A549 (cell line): ENCODE results near the gene GLIS1. TPM values are rescaled to one million over a fixed set of nuclear protein-coding genes. Genes with fewer than 3 reads are reported as not detected.

Source experiments
- ATAC-seq, 2 experiments: fragments of 200-7000 bp in 1 of 2; fragments of >200 bp in 1 of 2; cut with Nextera tagmentation in 1 of 2; cut with Tn5 transposase in 1 of 2; 3 replicates each; pipeline versions ENCODE4 v1.8.0 to v1.9.1; 2018 to 2020; ENCODE audit warnings: mild to moderate bottlenecking in 1 of 2, moderate library complexity in 1 of 2
- CTCF ChIA-PET: fragments of 300-600 bp; sonication (Branson Sonifier 250); formaldehyde crosslinking; extraction: SDS; loops from one replicate; lab custom pipeline; 2021; ENCODE audit warnings: antibody characterized with exemption, inconsistent platforms; lab: Yijun Ruan, JAX
- POLR2A ChIA-PET: fragments of 350-600 bp; formaldehyde crosslinking; extraction: SDS; loops from one replicate; lab custom pipeline; 2021; ENCODE audit warnings: antibody characterized with exemption, inconsistent platforms; lab: Yijun Ruan, JAX
- DNase-seq, 2 experiments: peaks; one replicate each; pipeline versions ENCODE4 v3.0.0 to v3.0.0-alpha.2; 2011 to 2016; ENCODE audit warnings: low read depth in 1 of 2, low spot score in 1 of 2
- FAIRE-seq: peaks from 2 replicates; lab custom pipeline; 2011; peaks lifted over from hg19 to GRCh38; lab: Jason Lieb, UNC
- H3K27ac ChIP-seq, 2 experiments: fragments of >200 bp; sonication (Bioruptor Twin); formaldehyde crosslinking; 3 replicates each; pipeline ENCODE4 v1.5.1; 2016 to 2017
- H3K4me1 ChIP-seq: fragments of >200 bp; sonication (Bioruptor Twin); formaldehyde crosslinking; 3 replicates; pipeline ENCODE4 v1.6.1; 2016
- H3K4me2 ChIP-seq: fragments of >200 bp; sonication (Bioruptor Twin); formaldehyde crosslinking; 3 replicates; pipeline ENCODE4 v1.6.1; 2016
- H3K4me3 ChIP-seq: fragments of >200 bp; sonication (Bioruptor Twin); formaldehyde crosslinking; 3 replicates; pipeline ENCODE4 v1.5.1; 2016
- H3K9me3 ChIP-seq: fragments of >200 bp; sonication (Bioruptor Twin); formaldehyde crosslinking; 3 replicates; pipeline ENCODE4 v1.6.1; 2016
- ATOH8 ChIP-seq: fragments of 250-450 bp; sonication (Bioruptor Pico); IDR thresholded peaks from 2 replicates; pipeline ENCODE4 v1.5.0; 2020; ENCODE audit warnings: low read depth, mild to moderate bottlenecking, moderate library complexity
- CEBPB ChIP-seq, 2 experiments: fragments of >200 bp in 1 of 2; sonication (Bioruptor Twin) in 1 of 2; formaldehyde crosslinking in 1 of 2; IDR thresholded peaks; 2 replicates each; pipeline ENCODE4 v1.6.1; 2012 to 2016
- CHD4 ChIP-seq: fragments of 200-600 bp; sonication (generic); IDR thresholded peaks from 2 replicates; pipeline ENCODE4 v1.6.1; 2016; ENCODE audit warnings: antibody characterized with exemption, mild to moderate bottlenecking, borderline replicate concordance
- CTCF ChIP-seq: fragments of >200 bp; sonication (Bioruptor Twin); formaldehyde crosslinking; IDR thresholded peaks from 3 replicates; pipeline ENCODE4 v1.5.1; 2016
- ELK1 ChIP-seq: fragments of 150-350 bp; IDR thresholded peaks from 2 replicates; pipeline ENCODE4 v1.6.1; 2014; ENCODE audit warnings: low read depth, mild to moderate bottlenecking, low read length
- FOSB ChIP-seq: fragments of 250-450 bp; sonication (Bioruptor Pico); IDR thresholded peaks from 2 replicates; pipeline ENCODE4 v1.5.0; 2020; ENCODE audit warnings: mild to moderate bottlenecking, moderate library complexity
- FOSL2 ChIP-seq, 2 experiments: fragments of 450-650 bp in 1 of 2; fragments of >200 bp in 1 of 2; sonication (Bioruptor Twin) in 1 of 2; formaldehyde crosslinking; IDR thresholded peaks; 2 replicates each; pipeline versions ENCODE4 v1.5.0 to v1.6.1; 2016 to 2020; ENCODE audit warnings: mild to moderate bottlenecking in 1 of 2, moderate library complexity in 1 of 2
- HES2 ChIP-seq: fragments of >200 bp; sonication (Bioruptor Twin); formaldehyde crosslinking; IDR thresholded peaks from 2 replicates; pipeline ENCODE4 v1.6.1; 2016
- HEYL ChIP-seq: fragments of 250-450 bp; sonication (Bioruptor Pico); IDR thresholded peaks from 2 replicates; pipeline ENCODE4 v1.8.0; 2021; ENCODE audit warnings: mild to moderate bottlenecking, moderate library complexity
- HOXB13 ChIP-seq: fragments of 250-450 bp; sonication (Bioruptor Pico); IDR thresholded peaks from 2 replicates; pipeline ENCODE4 v1.5.0; 2020; ENCODE audit warnings: low read depth, mild to moderate bottlenecking, moderate library complexity
- JUN ChIP-seq, 2 experiments: fragments of >200 bp; sonication (Bioruptor Twin); formaldehyde crosslinking; IDR thresholded peaks; 2 replicates in 1 of 2; 3 replicates in 1 of 2; pipeline ENCODE4 v1.6.1; 2016 to 2017
- JUNB ChIP-seq: fragments of >200 bp; sonication (Bioruptor Twin); formaldehyde crosslinking; IDR thresholded peaks from 2 replicates; pipeline ENCODE4 v1.6.1; 2016
- KDM5A ChIP-seq: fragments of 200-600 bp; sonication (generic); IDR thresholded peaks from 2 replicates; pipeline ENCODE4 v1.6.1; 2016; ENCODE audit warnings: antibody characterized with exemption, mild to moderate bottlenecking
- MAFK ChIP-seq: fragments of 450-650 bp; IDR thresholded peaks from 2 replicates; pipeline ENCODE4 v1.6.1; 2014; ENCODE audit not compliant: partially characterized antibody
- MAZ ChIP-seq: fragments of 150-350 bp; IDR thresholded peaks from 2 replicates; pipeline ENCODE4 v1.6.1; 2014; ENCODE audit warnings: antibody characterized with exemption, low read depth, low read length, borderline replicate concordance
- NPAS2 ChIP-seq: fragments of 250-450 bp; sonication (Bioruptor Pico); IDR thresholded peaks from 2 replicates; pipeline ENCODE4 v1.8.0; 2022; ENCODE audit warnings: mild to moderate bottlenecking, moderate library complexity, borderline replicate concordance
- NR3C1 ChIP-seq: fragments of >200 bp; sonication (Bioruptor Twin); formaldehyde crosslinking; IDR thresholded peaks from 3 replicates; pipeline ENCODE4 v1.6.1; 2017
- PBX3 ChIP-seq: IDR thresholded peaks from 2 replicates; pipeline ENCODE4 v1.6.1; 2012
- PHF8 ChIP-seq: fragments of 200-600 bp; sonication (generic); IDR thresholded peaks from 2 replicates; pipeline ENCODE4 v1.6.1; 2016; ENCODE audit warnings: low read depth, mild to moderate bottlenecking, antibody characterized with exemption, moderate library complexity, borderline replicate concordance
- POLR2A ChIP-seq: IDR thresholded peaks from 2 replicates; pipeline ENCODE4 v1.6.1; 2012; ENCODE audit warnings: mild to moderate bottlenecking, low read length
- SMC3 ChIP-seq: fragments of >200 bp; sonication (Bioruptor Twin); formaldehyde crosslinking; IDR thresholded peaks from 3 replicates; pipeline ENCODE4 v1.6.1; 2018; ENCODE audit warnings: inconsistent platforms
- ZC3H11A ChIP-seq: fragments of 450-650 bp; IDR thresholded peaks from 2 replicates; pipeline ENCODE4 v1.6.1; 2014; ENCODE audit warnings: antibody characterized with exemption, mild to moderate bottlenecking
- ZNF302 ChIP-seq: fragments of 250-450 bp; sonication (Bioruptor Pico); IDR thresholded peaks from 2 replicates; pipeline ENCODE4 v1.9.0; 2021; ENCODE audit warnings: inconsistent platforms, mild to moderate bottlenecking, moderate library complexity
- WGBS: methylation state at CpG from one replicate; pipeline ENCODE4 v1.1.6; 2017; ENCODE audit errors: missing lambda C conversion rate; 5-methylcytosine and 5-hydroxymethylcytosine counted together
- polyA plus RNA-seq, 4 experiments: library from polyadenylated mRNA; depleted of rRNA in 3 of 4; stranded (reverse); fragments of >200 nt; fragmentation: RNase III in 1 of 4; extraction: RNeasy Plus Mini Kit Qiagen cat#74134 plus additional on column Dnase treatment in 1 of 4; gene quantifications; 2 replicates in 3 of 4; 3 replicates in 1 of 4; pipeline ENCODE4 v1.2.3, GENCODE V29; 2011 to 2017

The GLIS1 gene
- polyA plus RNA-seq, 2 of the 4 experiments (the other 2 are of a cell fraction): 0.04 TPM; not detected in 1

- POLR2A ChIA-PET: no interaction called here
- FAIRE-seq (no peak), DNase-seq (peak; percentile 51 to 52), ATAC-seq (peak; percentile 74 to 93; a peak in 4 of 6 replicates)
- TF ChIP-seq CTCF (peak; percentile 21; the same call in 2 of the 3 replicates), ZNF302 (no peak)
- no peak overlapping the region for H3K4me3 ChIP-seq
- no peaks in the 10 kb centered on the region for H3K9me3 ChIP-seq
- H3K4me1 ChIP-seq: no peaks in the 10 kb centered on the region
- no peak overlapping the region for H3K4me2 ChIP-seq
- CTCF ChIA-PET: interaction anchor here (0.7 kb wide), 1 partner anchor 15 kb away, joined by 4 read pairs; no protein-coding TSS in a partner anchor
- 49% methylated on average over 25 of the region's 28 CpGs for WGBS
- no peak overlapping the region for H3K27ac ChIP-seq
Observed at GRCh38 chr1:53470155-53470554, 268.8 kb downstream of the GLIS1 start.

GRCh38 chr1:53469373-53469772 lies 269.6 kb downstream of the GLIS1 start:
- no peak for FAIRE-seq
- ChIA-PET POLR2A (no interaction called here), CTCF (interaction anchor here (1.0 kb wide), 1 partner anchor 9 kb away, joined by 3 read pairs; no protein-coding TSS in a partner anchor)
- no peak for TF ChIP-seq ATOH8 (CRISPR knock-in tag)
- no peak for TF ChIP-seq JUN (IDR thresholded peaks at IDR 0.05)
- TF ChIP-seq JUNB: no peak
- TF ChIP-seq KDM5A: no peak
- TF ChIP-seq ELK1: no peak
- TF ChIP-seq PHF8: no peak
- TF ChIP-seq HEYL (CRISPR knock-in tag): no peak
- no peak for TF ChIP-seq HOXB13 (CRISPR knock-in tag)
- no peak for TF ChIP-seq MAFK
- no peak for TF ChIP-seq CHD4
- TF ChIP-seq ZC3H11A: no peak
- no peak for TF ChIP-seq PBX3
- no peak for TF ChIP-seq FOSB
- TF ChIP-seq CEBPB (IDR thresholded peaks at IDR 0.05): no peak
- TF ChIP-seq MAZ: no peak
- no peak for DNase-seq
- Histone ChIP-seq H3K4me3 (no peak overlapping the region), H3K4me1 (no peaks in the 10 kb centered on the region), H3K9me3 (no peaks in the 10 kb centered on the region), H3K4me2 (no peak overlapping the region), H3K27ac (no peak overlapping the region)
- ATAC-seq: no peak
- WGBS: 85% methylated on average over 4 of the region's 5 CpGs

- Histone ChIP-seq H3K4me2 (no peak overlapping the region), H3K9me3 (no peaks in the 10 kb centered on the region), H3K4me1 (no peaks in the 10 kb centered on the region), H3K4me3 (no peak overlapping the region), H3K27ac (no peak overlapping the region)
- ATAC-seq (no peak), DNase-seq (no peak), FAIRE-seq (no peak)
- ChIA-PET POLR2A (no interaction called here), CTCF (interaction anchor here (0.9 kb wide), 1 partner anchor 17 kb away, joined by 3 read pairs; no protein-coding TSS in a partner anchor)
- 90% methylated on average over 2 of the region's 2 CpGs for WGBS
- no peak for TF ChIP-seq FOSL2 (IDR thresholded peaks at IDR 0.05)
- no peak for TF ChIP-seq FOSL2 (CRISPR knock-in tag; IDR thresholded peaks at IDR 0.05)
- TF ChIP-seq CTCF: no peak
- no peak for TF ChIP-seq NPAS2 (CRISPR knock-in tag)
- no peak for TF ChIP-seq POLR2A
- TF ChIP-seq NR3C1: no peak
- no peak for TF ChIP-seq HES2
- no peak for TF ChIP-seq CHD4
- no peak for TF ChIP-seq HEYL (CRISPR knock-in tag)
- TF ChIP-seq SMC3: no peak
- TF ChIP-seq JUN (IDR thresholded peaks at IDR 0.05): no peak
Observed at GRCh38 chr1:53468374-53468773, 270.6 kb downstream of the GLIS1 start.
